ENCODE results near the gene ANKS1B.
"Not testable (repeated sequence)": the region's sequence is repeated elsewhere in the genome, so short reads cannot be mapped to it uniquely, and the experiment has no call there.

ANKS1B gene

DNA sequence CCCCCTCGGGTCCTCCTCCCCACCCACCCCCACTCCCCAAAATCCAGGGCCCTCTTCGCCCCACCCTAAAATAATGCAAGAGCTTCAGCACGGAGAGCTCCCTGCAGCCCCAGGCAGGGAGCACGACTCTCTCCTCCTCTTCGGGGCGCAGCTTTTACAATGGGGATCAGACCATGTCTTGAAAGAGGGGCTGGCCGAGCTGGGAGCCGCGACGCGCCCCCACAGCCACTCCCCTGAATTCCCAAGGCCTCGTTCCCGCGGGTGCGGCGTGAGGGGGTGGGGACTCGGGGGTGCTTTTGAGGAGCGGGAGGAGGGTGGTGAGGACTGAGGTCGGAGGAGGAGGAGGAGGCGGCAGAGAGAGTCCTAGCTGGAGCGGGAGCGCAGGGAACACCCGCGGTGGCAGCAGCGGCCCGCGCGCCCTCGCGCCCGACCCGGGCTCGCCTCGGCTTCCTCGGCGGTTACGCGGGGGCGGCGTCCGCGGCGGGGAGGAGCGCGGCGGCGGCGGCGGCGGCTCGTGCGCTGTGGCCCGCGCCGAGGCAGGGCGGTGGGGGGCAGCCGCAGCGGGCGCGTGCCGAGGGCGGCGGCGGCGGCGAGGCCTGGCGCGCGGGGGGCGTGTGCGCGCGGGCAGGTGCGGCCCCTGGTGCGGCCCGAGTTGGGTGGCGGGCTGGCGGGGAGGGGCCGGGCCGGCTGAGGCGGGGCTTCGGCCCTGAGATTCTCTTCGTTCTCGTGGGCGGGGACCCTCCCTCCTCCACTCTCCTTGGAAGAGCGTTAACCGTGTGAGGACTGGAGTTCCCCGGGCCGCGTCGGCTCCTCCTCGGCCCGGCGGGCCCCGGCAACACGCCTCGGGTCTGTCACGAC is at the start of gene ANKS1B:
Gene ANKS1B, minus strand, starts transcription at position 666 of the 858 bp plus-strand sequence. CDS start 699 bp downstream, outside the sequence.
- peak; percentile 59 for DNase-seq (ENCODE audit: low spot score)

DNA sequence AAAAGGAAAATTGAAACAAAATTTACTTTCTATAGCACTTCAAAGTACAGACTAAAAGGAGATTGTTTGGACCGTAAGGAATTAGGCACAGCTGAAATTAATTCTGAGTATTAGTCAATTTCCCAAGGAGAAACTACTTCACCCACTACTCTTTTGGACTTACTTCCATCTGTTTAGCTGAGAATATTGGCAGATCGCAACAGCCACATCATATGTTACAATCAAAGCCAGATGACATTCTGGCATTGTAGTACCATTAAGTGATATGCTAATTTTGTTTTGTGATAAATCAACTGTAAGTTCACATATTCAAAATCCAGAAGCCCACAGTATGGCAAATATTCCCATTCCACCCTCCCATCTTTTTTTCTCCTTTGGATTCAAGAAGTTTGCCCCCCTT is 47.1 kb upstream of the ANKS1B start:
- no peak for DNase-seq (ENCODE audit: low spot score)

DNA sequence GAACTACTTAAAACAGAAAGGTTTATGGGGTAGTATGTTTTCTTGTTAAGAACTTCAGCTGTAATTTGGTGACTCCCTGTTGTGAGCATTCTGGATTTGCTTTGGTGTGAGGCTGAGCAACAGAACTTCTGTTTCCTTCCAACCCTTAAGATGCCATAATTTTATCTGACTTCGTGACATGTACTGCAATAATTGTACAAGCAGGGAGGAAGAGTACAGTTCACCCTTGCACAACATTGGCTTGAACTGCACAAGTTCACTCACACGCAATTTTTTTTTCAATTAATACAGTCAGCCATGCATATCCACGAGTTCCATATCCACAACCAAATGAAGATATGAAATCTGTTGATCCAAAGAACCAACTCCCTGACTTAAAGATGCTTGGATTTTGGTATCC is 42.9 kb upstream of the ANKS1B start:
- DNase-seq (ENCODE audit: low spot score): no peak

DNA sequence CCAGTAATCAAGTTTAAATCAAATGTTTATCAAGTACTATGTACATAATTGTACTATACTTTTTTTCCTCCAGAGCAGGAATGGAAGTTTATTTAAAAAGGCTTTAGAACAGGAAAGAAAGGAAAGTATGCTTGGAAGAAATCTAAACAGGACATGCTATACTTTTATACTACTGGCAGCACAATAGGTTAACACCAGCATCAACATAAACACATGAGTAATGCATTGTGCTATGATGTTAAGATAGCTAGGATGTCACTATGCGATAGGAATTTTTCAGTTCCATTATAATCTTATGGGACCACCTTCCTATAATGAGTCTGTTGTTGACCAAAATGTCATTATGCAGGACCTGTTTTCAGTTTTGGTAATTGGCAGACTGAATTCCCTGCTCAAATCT is 41.5 kb upstream of the ANKS1B start:
- DNase-seq (ENCODE audit: low spot score): no peak

DNA sequence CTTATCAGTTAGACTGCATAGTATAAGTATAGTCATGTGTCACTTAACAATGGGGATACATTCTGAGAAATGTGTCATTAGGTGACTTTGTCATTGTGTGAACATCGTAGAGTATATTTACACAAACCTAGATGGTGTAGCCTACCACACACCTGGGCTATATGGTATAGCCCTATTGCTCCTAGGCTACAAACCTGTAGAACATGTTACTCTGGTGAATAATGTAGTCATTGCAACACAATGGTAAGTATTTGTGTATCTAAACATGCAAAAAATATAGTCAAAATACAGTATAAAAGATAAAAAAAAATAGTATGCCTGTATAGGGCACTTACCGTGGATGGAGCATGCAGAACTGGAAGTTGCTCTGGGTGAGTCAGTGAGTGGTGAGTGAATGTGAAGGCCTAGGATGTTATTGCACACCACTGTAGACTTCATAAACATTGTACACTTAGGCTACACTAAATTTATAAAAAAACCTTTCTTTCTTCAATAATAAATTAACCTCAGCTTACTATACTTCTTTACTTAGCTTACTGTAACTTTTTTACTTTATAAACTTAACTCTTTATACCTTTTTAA is 40.3 kb upstream of the ANKS1B start:
- DNase-seq (ENCODE audit: low spot score): no peak

DNA sequence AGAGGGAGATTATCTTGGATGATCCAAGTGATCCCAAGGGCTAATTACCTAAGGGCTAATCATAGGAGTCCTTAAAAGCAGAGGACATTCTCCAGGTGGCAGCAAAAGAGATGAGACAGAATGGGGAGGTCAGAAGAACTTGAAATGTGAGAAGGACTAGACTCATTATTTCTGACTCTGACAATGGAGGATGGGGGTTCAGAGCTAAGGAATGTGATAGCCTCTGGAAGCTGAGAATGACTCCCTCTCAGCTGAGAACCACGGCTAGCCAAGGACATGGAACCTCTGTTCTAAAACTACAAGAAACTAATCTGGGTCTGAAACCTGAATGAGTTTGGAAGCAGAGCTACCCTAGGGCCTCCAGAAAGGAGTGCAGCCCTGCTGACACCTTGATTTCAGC is 35.6 kb upstream of the ANKS1B start:
- DNase-seq (ENCODE audit: low spot score): no peak

DNA sequence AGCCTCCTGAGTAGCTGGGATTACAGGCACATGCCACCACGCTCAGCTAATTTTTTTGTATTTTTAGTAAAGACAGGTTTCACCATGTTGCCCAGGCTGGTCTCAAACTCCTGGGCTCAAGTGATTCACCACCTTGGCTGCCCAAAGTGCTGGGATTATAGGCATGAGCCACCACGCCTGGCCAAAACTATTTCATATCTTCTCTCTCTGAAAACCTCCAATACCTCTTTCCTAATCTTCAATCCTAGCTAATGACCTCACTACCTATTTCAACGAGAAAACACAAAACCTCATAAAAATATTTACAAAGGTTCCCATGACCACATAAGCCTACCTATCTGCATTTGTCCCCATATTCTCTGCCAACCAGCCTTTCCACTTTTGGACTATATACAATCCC is 32.3 kb upstream of the ANKS1B start:
- no peak for DNase-seq (ENCODE audit: low spot score)

DNA sequence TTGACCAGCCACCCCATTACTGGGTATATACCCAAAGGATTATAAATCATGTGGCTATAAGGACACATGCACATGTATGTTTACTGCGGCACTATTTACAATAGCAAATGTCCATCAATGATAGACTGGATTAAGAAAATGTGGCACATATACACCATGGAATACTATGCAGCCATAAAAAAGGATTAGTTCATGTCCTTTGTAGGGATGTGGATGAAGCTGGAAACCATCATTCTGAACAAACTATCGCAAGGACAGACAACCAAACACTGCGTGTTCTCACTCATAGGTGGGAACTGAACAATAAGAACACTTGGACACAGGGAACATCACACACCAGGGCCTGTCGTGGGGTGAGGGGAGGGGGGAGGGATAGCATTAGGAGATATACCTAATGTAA is 31.6 kb upstream of the ANKS1B start:
- DNase-seq (ENCODE audit: low spot score): not testable (repeated sequence)

DNA sequence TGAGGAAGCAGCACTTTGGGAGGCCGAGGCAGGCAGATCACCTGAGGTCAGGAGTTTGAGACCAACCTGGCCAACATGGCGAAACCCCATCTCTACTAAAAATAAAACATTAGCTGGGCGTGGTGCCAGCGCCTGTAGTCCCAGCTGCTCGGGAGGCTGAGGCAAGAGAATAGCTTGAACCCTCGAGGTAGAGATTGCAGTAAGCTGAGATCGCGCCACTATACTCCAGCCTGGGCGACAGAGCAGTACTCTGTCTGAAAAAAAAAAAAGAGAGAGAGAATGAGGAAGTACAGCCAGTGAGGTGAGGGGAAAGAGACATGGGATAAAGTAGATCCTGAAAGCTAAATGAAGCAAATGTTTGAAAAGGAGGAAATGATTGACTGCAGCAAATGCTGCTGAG is 21.1 kb upstream of the ANKS1B start:
- DNase-seq (ENCODE audit: low spot score): not testable (repeated sequence)

DNA sequence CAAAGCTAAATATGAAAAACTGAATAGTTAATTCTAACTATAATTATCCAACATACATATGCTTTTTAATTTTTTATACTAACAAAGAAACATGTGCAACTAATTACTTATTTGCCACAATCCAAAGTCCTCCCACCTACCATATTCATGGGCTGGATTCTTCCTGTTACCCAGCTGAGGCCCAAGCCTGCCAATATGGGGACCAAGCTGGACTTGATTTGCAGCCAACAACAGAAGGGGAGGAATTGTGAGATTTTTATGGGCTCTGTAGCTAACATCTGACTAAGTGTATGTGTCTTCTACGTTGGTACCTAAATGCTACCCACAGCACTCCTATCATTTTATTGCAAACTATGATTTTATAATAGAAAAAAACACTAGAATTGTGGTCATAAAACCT is 13.1 kb upstream of the ANKS1B start:
- no peak for DNase-seq (ENCODE audit: low spot score)

DNA sequence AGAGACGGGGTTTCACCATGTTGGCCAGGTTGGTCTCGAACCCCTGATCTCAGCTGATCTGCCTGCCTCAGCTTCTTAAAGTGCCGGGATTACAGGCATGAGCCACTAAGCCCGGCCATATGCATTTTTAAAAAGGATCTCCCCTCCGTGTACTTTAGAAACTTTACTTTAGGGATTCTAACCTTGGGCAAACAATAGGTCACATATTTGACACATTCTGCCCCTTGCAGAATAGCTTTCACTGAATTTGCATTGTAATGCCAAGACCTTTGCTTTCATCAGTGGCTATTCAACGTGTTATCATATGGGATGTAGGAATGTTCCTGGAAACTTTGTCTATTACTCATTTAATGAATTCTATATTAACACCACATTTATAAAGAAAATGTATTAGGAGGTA is 11.4 kb upstream of the ANKS1B start:
- no peak for DNase-seq (ENCODE audit: low spot score)

DNA sequence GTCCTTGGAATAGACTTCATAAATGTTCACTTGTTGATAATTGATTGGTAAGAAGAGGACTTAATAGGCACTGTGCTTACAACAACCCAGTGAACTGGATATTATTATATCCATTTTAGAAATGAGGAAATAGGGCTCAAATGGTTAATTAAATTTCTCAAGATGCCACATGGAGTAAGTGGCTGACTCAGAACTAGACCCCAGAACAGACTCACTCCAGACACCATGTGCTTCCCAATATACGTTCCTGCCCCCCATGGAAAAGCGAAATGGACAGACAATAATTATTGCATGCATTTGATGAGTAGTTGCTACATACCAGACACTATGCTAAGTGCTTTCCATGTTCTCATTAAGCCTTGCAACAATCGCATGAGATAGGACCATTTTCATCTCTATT is 895 bp upstream of the ANKS1B start:
- DNase-seq (ENCODE audit: low spot score): peak; percentile 36

DNA sequence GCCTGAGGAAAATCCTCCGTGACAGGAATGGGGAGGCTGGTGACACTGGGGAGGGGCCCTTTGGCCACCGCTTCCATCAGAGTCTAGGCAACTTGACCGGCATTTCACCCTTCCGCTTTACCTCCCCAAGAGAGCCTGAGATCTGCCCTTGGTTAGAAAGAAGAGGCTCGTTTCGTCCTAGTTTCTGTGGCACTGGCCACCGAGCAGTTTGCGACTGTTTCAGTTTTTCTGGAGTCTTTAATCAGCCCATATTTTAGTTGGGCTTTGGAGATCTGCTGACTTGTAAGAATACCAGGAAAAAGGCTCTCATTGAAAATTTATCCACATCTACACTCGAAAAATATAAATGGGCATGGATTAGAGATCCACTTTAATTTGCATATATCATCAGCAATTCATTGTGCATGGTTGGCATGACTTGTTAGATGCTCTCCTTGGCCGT is 414 bp upstream of the ANKS1B start:
- DNase-seq (ENCODE audit: low spot score): peak; percentile 69

DNA sequence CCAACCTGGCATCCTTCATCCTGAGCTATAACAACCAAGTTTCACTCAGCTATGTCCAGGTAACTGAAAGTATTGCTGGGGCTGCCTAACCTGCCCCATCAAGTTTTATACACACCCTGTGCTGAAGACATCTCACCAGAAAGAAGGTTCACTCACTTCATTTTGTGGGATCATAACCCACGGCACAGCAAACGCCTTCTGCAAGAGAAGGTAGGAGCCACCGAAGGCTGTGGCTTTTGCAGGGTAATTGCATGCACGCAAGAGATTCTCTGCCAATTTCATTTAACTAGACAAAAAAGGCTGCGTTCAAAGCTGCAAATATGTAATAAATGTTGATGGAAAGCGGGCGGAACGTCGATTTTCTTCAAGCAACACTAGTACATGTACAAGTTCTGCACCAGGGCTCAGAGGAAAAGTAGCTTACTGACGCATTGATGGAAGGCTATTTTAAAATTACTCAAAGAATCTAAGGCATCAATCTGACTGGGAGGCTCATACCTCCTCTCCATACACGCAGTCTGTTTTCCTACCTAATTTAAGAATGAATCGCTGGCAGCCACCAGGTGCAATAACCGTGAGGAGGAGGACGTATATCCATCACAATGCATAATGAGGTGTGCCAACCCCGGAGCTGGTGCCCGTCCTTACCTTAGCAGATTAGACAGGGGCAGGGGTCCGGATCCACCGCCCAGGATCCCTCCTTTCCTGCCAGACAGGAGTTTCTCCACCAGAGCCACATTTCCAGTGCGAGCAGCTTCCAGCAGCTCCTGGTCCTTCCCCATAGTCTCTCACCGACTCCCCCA is 1.1 kb downstream of the ANKS1B start:
- DNase-seq (ENCODE audit: low spot score): peak; percentile 73

DNA sequence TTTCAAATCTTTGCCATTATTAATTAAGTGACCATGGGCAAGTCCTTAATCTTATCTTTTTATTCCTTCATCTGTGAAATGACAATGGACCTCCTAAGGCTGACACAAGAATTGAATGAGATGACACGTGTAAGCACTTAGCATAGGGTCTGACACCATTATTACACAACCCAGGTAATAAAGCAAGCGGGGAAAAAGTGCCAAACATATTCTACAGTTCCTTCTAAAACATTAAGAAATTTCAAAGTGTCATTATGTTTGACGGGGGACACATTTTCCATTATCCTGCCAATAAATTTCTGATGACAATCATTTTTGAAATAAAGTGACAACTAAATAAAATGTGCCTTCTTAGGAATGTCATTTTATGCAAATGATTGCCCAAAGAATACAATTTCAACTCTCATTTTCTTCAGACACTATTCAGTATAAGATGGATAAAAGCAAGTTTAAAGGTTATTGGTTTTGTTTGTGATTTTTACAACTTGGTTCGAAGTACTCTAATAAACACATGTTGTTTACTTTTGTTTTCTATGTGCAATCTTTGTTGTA is 3.0 kb downstream of the ANKS1B start:
- DNase-seq (ENCODE audit: low spot score): peak; percentile 54

DNA sequence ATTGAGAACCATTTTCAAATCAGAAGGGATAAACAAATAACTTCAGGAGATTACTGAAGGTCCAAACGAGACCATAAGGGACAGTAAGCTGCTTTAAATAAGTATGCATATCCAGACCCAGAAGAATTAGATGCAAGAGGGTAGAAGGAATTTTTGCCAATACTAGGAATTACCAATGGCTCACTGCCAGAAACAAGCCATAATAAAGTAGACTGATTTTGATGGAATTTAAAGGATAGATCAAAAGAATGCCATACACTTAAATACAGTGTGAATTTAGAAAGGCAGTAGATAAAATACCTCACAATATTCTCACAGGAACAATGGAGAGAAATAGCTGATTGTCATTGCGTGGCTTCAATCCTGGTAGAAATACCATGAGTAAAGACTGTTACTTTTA is 5.3 kb downstream of the ANKS1B start:
- DNase-seq (ENCODE audit: low spot score): peak; percentile 54

DNA sequence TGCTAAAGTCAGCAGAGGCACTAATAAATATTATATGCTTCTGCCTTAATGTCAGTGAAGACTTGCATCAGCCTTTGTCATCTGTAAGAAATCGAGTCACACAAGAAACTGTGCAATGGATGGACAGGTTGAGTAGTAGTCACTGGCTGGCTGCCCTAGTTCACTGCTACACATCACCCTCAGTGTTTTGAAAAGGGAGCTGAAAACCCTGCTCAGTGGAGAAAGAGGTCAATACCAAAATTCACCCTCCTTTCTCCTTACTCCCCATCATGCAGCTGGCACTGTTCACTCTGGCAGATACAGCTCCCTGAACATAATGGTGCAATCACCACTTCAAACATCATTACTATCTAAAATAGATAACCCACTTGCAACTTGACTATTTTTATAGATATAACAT is 6.6 kb downstream of the ANKS1B start:
- peak; percentile 79 for DNase-seq (ENCODE audit: low spot score)

DNA sequence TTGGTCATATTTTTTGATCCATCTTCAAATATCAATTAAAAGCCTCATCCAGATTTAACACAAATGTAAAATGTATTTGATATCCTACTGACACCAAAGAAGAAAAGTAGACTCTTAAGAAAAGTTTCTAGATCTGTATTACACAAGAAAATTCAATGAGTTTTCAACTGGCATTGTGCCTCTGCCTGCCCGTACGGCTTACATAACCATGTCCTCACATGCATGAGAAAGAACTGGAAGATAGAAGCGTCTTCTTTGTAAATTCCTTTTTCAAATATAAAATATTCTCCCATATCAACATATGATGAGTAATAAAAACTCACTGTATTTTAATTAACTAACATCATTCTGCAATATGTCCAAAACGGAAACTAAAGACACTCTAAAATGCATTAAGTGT is 7.2 kb downstream of the ANKS1B start:
- peak; percentile 74 for DNase-seq (ENCODE audit: low spot score)

DNA sequence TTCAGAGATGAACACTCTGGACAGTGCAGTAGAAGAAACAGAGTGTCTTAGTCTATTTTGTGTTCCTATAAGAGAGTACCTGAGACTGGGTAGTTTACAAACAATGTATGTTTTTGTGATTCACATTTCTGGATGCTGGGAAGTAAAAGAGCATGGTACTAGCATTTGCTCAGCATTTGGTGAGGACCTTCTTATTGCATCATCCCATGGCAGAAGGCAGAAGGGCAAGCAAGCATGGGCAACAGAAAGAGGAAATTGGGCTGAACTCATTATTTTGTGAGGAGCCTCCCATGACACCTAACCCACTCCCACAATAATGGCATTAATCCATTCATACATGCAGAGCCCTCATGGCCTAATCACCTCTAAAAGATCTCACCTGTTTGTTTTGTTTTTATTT is 8.0 kb downstream of the ANKS1B start:
- DNase-seq (ENCODE audit: low spot score): no peak

DNA sequence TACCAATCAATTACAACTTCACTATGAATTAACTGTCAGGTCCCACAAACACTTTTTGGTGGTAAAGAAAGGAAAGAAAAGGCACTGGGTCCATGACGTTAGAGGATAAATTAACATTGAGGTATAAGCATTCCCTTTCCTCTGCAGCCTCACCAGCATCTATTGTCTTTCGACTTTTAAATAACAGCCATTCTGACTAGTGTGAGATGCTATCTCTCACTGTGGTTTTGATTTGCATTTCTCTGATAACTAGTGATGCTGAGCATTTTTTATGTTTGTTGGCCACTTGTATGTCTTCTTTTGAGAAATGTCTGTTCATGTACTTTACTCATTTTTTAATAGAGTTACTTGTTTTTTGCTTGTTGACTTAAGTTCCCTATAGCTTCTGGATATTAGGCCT is 9.4 kb downstream of the ANKS1B start:
- DNase-seq (ENCODE audit: low spot score): no peak

DNA sequence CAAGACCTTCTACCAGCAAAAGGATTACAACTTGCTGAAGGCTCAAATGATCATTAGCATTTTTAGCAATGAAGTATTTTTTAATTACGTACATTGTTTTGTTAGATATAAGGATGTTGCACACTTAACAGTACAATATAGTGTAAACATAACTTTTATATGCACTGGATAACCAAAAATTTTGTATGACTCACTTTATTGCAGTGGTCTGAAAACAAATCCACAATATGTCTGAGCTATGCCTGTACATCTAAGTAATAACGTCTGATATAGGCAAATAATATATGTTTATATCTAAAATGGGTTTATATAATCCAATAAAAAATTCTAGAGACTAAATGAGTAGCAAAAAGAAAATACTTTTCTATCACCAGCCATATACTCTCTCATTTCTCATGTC is 10.6 kb downstream of the ANKS1B start:
- no peak for DNase-seq (ENCODE audit: low spot score)

DNA sequence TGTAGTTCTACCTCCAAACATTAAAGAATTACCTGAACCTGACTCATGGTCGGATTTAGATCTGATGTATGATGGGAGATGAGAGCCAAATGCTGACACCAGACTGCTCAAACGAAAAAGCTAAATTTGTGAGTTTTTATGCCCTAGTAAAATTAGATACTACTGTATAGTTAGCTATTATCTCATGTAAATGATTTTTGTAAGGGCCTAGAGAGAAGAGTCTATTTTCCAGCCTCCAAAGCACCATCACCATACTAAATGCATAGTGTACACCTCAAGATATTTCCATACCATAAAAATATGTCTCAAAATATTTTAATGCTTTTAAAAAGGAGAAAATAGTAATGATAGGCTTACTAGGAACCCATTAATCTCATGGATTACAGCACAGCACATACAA is 18.3 kb downstream of the ANKS1B start:
- no peak for DNase-seq (ENCODE audit: low spot score)

DNA sequence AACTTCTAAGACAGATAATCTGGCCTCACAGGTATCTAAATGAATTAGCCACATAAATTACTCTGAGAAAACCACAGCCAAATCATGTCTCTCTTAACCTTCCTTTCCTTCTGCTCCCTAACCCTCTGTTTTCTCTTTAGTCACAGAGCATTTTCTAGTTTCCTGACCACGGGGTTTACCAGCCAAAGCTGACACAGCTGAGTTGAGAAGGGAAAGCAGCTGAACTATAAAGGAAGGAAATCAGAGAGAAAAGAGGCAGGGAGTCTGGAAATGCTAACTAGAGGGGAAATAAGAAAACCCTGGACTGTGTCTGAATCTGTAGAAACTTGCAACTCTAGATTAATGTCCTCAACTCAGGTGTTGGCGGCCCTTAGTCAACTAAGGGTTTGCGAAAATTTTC is 24.4 kb downstream of the ANKS1B start:
- peak; percentile 89 for DNase-seq (ENCODE audit: low spot score)
